Natural killer cell (primary cell): ENCODE results near the gene SCAPER. TPM values are rescaled to one million over a fixed set of nuclear protein-coding genes. Genes with fewer than 3 reads are reported as not detected.

Experiments
- ATAC-seq, 3 donors: fragments of 150-1000 bp in 2 of 3; fragments of 200-7000 bp in 1 of 3; cut with Tn5 transposase; 1 replicate in 1 of 3; 2 replicates in 2 of 3; pipeline ENCODE4 v1.10.0; 2021; ENCODE audit warnings: mild to moderate bottlenecking in 2 of 3, moderate library complexity in 2 of 3
- DNase-seq, 2 donors: peaks; one replicate each; pipeline versions ENCODE4 v3.0.0 to v3.0.0-alpha.2; 2013 to 2021; ENCODE audit warnings: mixed read lengths in 1 of 2
- H3K27ac ChIP-seq: one replicate; pipeline ENCODE4 v1.5.1; 2013; ENCODE audit warnings: mild to moderate bottlenecking, low read length
- H3K27me3 ChIP-seq: one replicate; pipeline ENCODE4 v1.6.1; 2013; ENCODE audit warnings: low read length; ENCODE audit not compliant: control insufficient read depth, insufficient read depth
- H3K36me3 ChIP-seq: one replicate; pipeline ENCODE4 v1.6.1; 2013; ENCODE audit warnings: low read length; ENCODE audit not compliant: control insufficient read depth, insufficient read depth
- H3K4me1 ChIP-seq: one replicate; pipeline ENCODE4 v1.6.1; 2013; ENCODE audit warnings: low read length; ENCODE audit not compliant: control insufficient read depth, insufficient read depth
- H3K4me3 ChIP-seq: one replicate; pipeline ENCODE4 v1.5.1; 2013; ENCODE audit warnings: low read length
- H3K9me3 ChIP-seq: one replicate; pipeline ENCODE4 v1.6.1; 2013; ENCODE audit warnings: low read length; ENCODE audit not compliant: control insufficient read depth, insufficient read depth
- H3K27ac Mint-ChIP-seq, 2 donors: one replicate each; pipeline ENCODE4 v1.8.0; 2022; ENCODE audit warnings: mild to moderate bottlenecking in 2 of 2, mixed read lengths in 2 of 2, moderate library complexity in 1 of 2
- H3K27me3 Mint-ChIP-seq, 2 donors: one replicate each; pipeline ENCODE4 v1.8.0; 2022; ENCODE audit warnings: low read depth in 2 of 2, mixed read lengths in 2 of 2
- H3K36me3 Mint-ChIP-seq: one replicate; pipeline ENCODE4 v1.8.0; 2022; ENCODE audit warnings: mixed read lengths
- H3K4me1 Mint-ChIP-seq, 2 donors: one replicate each; pipeline ENCODE4 v1.8.0; 2022; ENCODE audit warnings: mixed read lengths in 2 of 2
- H3K4me3 Mint-ChIP-seq: one replicate; pipeline ENCODE4 v1.8.0; 2022; ENCODE audit warnings: mild to moderate bottlenecking, moderate library complexity, mixed read lengths
- H3K9me3 Mint-ChIP-seq, 2 donors: one replicate each; pipeline ENCODE4 v1.8.0; 2022; ENCODE audit warnings: mixed read lengths in 2 of 2
- WGBS: methylation state at CpG from one replicate; pipeline ENCODE4 v1.1.7; 2013; ENCODE audit warnings: missing lambda C conversion rate; ENCODE audit not compliant: insufficient coverage; 5-methylcytosine and 5-hydroxymethylcytosine counted together
- intact Hi-C: fragments of 100-400 bp; cut with micrococcal nuclease; formaldehyde crosslinking; loops from one replicate; pipeline ENCODE4 v1.14.2; 2022
- total RNA-seq, 4 donors: library from RNA; stranded (reverse); fragments of 120-200 nt in 1 of 4; gene quantifications; one replicate each; pipeline versions ENCODE4 v1.2.3 to v1.2.4, GENCODE V29; 2013 to 2022
- TF ChIP-seq, protein P1 (sequence below): fragments of 200-600 bp; IDR thresholded peaks from one replicate; pipeline ENCODE4 v1.8.0; 2022; ENCODE audit warnings: antibody characterized with exemption

Gene SCAPER
- total RNA-seq, 3 donors from 2014 or later (not counting 1 experiment from before 2014, with no cell fraction given): 48.1 to 53.6 (median 51.8) TPM

DNA sequence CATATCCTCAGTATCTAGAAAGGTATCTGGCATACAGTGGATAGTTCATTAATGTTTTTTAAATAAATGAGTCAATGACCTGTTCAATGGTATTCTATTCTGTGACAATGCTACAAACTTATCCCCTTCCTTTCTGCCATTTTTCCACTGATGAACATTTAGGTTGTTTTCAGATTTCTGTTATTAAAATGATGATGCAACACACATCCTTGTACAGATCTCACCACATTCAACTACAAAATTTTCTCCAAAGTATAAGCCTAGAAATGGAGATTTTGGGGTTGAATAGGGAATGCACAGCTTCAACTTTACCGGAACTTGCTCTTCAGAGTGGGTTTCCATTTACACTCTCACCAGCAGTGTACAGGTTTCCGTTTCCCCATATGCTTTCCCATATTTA is 358.3 kb downstream of the SCAPER start:
- Histone ChIP-seq H3K27ac (no peak overlapping the region), H3K27me3 (no peaks in the 10 kb centered on the region), H3K4me3 (no peak overlapping the region), H3K9me3 (no peaks in the 10 kb centered on the region), H3K4me1 (no peaks in the 10 kb centered on the region), H3K36me3 (no peaks in the 10 kb centered on the region)
- ATAC-seq (no peak), DNase-seq (no peak)
- H3K36me3 Mint-ChIP-seq: no peaks in the 10 kb centered on the region
- H3K27me3 Mint-ChIP-seq: no peaks in the 10 kb centered on the region
- WGBS: 100% methylated on average over 2 of the region's 2 CpGs
- H3K4me1 Mint-ChIP-seq: peaks cover 0 to 4% of the 10 kb centered on the region in 2 donors
- no peak overlapping the region for H3K4me3 Mint-ChIP-seq
- TF ChIP-seq, protein P1, sequence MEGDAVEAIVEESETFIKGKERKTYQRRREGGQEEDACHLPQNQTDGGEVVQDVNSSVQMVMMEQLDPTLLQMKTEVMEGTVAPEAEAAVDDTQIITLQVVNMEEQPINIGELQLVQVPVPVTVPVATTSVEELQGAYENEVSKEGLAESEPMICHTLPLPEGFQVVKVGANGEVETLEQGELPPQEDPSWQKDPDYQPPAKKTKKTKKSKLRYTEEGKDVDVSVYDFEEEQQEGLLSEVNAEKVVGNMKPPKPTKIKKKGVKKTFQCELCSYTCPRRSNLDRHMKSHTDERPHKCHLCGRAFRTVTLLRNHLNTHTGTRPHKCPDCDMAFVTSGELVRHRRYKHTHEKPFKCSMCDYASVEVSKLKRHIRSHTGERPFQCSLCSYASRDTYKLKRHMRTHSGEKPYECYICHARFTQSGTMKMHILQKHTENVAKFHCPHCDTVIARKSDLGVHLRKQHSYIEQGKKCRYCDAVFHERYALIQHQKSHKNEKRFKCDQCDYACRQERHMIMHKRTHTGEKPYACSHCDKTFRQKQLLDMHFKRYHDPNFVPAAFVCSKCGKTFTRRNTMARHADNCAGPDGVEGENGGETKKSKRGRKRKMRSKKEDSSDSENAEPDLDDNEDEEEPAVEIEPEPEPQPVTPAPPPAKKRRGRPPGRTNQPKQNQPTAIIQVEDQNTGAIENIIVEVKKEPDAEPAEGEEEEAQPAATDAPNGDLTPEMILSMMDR: no peak
- H3K9me3 Mint-ChIP-seq: peaks cover 0 to 3% of the 10 kb centered on the region in 2 donors
- H3K27ac Mint-ChIP-seq: no peak overlapping the region
- intact Hi-C loops: no loop called here

DNA sequence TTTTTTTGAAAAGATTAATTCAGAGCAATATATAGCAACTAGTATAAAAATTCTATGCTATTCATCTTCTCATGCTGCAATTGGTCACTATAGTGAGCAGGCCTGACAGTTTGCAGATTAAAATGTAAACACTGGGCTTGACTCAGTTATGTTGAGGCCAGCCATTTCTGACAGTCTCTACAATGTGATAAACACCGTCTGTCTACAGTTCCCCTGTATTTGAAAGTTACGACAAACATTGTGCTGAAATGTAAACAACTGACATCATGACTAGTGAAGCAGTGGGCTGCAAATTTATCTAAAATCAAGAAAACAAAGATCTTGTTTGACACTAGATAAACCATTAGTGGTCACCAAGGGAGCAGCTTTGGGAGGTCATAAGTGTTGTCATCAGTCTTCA is 371.1 kb downstream of the SCAPER start:
- intact Hi-C loops: no loop called here
- Histone ChIP-seq H3K4me1 (no peaks in the 10 kb centered on the region), H3K4me3 (no peak overlapping the region), H3K36me3 (no peaks in the 10 kb centered on the region), H3K9me3 (no peaks in the 10 kb centered on the region), H3K27ac (no peak overlapping the region), H3K27me3 (no peaks in the 10 kb centered on the region)
- ATAC-seq (no peak), DNase-seq (no peak)
- TF ChIP-seq, protein P1: no peak
- 95% methylated on average over 2 of the region's 2 CpGs for WGBS
- Mint-ChIP-seq H3K27ac (no peak overlapping the region), H3K4me1 (no peaks in the 10 kb centered on the region), H3K27me3 (no peaks in the 10 kb centered on the region), H3K9me3 (no peaks in the 10 kb centered on the region), H3K4me3 (no peak overlapping the region), H3K36me3 (no peaks in the 10 kb centered on the region)

DNA sequence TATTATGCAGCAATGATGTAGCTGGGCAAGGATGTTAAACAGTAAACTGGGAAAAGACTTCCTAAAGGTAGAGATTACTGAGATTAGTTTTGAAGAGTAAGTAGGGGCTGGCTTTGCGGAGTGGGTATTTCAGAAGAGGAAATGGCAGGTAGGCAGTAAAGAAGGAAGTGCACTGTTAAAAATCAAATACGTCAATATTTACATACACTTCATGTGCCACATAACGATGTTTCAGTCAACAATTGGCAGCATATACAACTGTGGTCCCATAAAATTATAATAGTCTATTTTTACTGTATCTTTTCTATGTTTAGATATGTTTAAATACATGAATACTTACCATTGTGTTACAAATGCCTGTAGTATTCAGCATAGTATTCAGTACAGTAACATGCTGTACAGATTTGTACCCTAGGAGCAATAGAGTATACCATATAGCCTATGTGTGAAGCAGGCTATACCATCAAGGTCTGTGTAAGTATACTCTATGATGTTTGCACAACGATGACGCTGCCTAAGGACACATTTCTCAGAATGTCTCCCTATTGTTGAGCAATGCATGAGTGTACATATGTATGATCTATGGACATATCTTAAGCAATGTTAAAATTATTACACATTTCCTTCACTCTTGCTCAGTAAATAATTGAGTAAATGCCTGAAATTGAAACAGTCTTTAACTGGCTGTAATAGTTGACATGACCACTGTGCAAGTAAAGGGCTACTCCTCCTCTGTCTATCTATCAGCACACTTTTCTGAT is 371.9 kb downstream of the SCAPER start:
- Histone ChIP-seq H3K27ac (no peak overlapping the region), H3K36me3 (no peaks in the 10 kb centered on the region), H3K4me3 (no peak overlapping the region), H3K27me3 (no peaks in the 10 kb centered on the region), H3K4me1 (no peaks in the 10 kb centered on the region), H3K9me3 (no peaks in the 10 kb centered on the region)
- H3K27me3 Mint-ChIP-seq: no peaks in the 10 kb centered on the region
- TF ChIP-seq, protein P1: no peak
- 83% methylated on average over 3 of the region's 5 CpGs for WGBS
- H3K4me1 Mint-ChIP-seq: no peaks in the 10 kb centered on the region
- DNase-seq (no peak), ATAC-seq (no peak)
- no peaks in the 10 kb centered on the region for H3K9me3 Mint-ChIP-seq
- intact Hi-C loops: no loop called here
- no peak overlapping the region for H3K4me3 Mint-ChIP-seq
- H3K36me3 Mint-ChIP-seq: no peaks in the 10 kb centered on the region
- H3K27ac Mint-ChIP-seq: no peak overlapping the region

DNA sequence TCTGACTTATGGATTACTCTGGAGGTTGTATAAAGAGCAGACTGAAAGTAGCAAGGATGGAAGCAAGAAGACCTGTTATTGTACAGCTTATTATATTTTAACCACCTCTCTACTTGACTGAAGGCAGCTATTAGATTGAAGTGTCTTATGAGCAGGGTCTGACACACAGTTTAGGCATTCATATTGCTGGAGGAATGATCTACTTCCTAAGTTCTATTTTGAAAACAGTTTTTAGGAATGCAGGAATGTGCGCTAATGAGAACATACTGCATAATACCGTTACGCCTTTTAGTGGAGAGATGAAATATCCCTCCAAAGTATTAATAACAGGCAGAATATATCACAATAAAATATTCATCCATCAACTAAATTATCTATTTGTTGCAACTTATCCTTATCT is 375.2 kb downstream of the SCAPER start:
- TF ChIP-seq, protein P1: no peak
- no peaks in the 10 kb centered on the region for H3K36me3 ChIP-seq
- no peak overlapping the region for H3K4me3 Mint-ChIP-seq
- ATAC-seq (no peak), DNase-seq (no peak)
- no peak overlapping the region for H3K4me3 ChIP-seq
- intact Hi-C loops: no loop called here
- H3K27me3 ChIP-seq: no peaks in the 10 kb centered on the region
- no peaks in the 10 kb centered on the region for H3K36me3 Mint-ChIP-seq
- no peak overlapping the region for H3K27ac Mint-ChIP-seq
- no peak overlapping the region for H3K27ac ChIP-seq
- WGBS: 100% methylated on average over 2 of the region's 3 CpGs
- H3K4me1 Mint-ChIP-seq: no peaks in the 10 kb centered on the region
- no peaks in the 10 kb centered on the region for H3K27me3 Mint-ChIP-seq
- H3K9me3 Mint-ChIP-seq: no peaks in the 10 kb centered on the region
- no peaks in the 10 kb centered on the region for H3K9me3 ChIP-seq
- H3K4me1 ChIP-seq: no peaks in the 10 kb centered on the region
